GM12878 (cell line): ENCODE measurements around the gene CDH18. TPM values are rescaled to one million over a fixed set of nuclear protein-coding genes. Genes with fewer than 3 reads are reported as not detected.

ENCODE experiments used
- FOXK2 ChIP-seq: fragments of 450-650 bp; IDR thresholded peaks from 2 replicates; pipeline ENCODE4 v1.6.1; 2017; ENCODE audit warnings: mild to moderate bottlenecking, moderate library complexity
- KLF5 ChIP-seq: fragments of 450-650 bp; IDR thresholded peaks from 2 replicates; pipeline ENCODE4 v1.6.1; 2014; ENCODE audit warnings: mild to moderate bottlenecking; ENCODE audit not compliant: partially characterized antibody
- MLLT1 ChIP-seq: fragments of 450-650 bp; IDR thresholded peaks from 2 replicates; pipeline ENCODE4 v1.6.1; 2016; ENCODE audit warnings: mild to moderate bottlenecking
- NFXL1 ChIP-seq: fragments of 450-650 bp; IDR thresholded peaks from 2 replicates; pipeline ENCODE4 v1.6.1; 2017; ENCODE audit warnings: antibody characterized with exemption, mild to moderate bottlenecking, borderline replicate concordance
- NR2C1 ChIP-seq: fragments of 450-650 bp; IDR thresholded peaks from 2 replicates; pipeline ENCODE4 v1.6.1; 2017; ENCODE audit warnings: antibody characterized with exemption, mild to moderate bottlenecking, moderate library complexity
- NR2C2 ChIP-seq: IDR thresholded peaks from 2 replicates; pipeline ENCODE4 v1.6.1; 2011; ENCODE audit warnings: borderline replicate concordance, low read depth; ENCODE audit not compliant: control insufficient read depth, insufficient read length
- PKNOX1 ChIP-seq: fragments of 450-650 bp; IDR thresholded peaks from 2 replicates; pipeline ENCODE4 v1.6.1; 2016; ENCODE audit warnings: mild to moderate bottlenecking
- POLR2AphosphoS2 ChIP-seq: IDR thresholded peaks from 2 replicates; pipeline ENCODE4 v1.6.1; 2011; ENCODE audit warnings: low read depth, mild to moderate bottlenecking, low read length, improper control_type of control experiment, moderate library complexity
- POLR2AphosphoS5 ChIP-seq: IDR thresholded peaks from 2 replicates; pipeline ENCODE4 v1.6.1; 2011; ENCODE audit warnings: mild to moderate bottlenecking, low read length, inconsistent platforms
- STAT3 ChIP-seq: IDR thresholded peaks from 2 replicates; pipeline ENCODE4 v1.6.1; 2011; ENCODE audit warnings: low read depth, low read length, improper control_type of control experiment
- TARDBP ChIP-seq: IDR thresholded peaks from 2 replicates; pipeline ENCODE4 v1.6.1; 2016; ENCODE audit warnings: borderline replicate concordance
- ZNF592 ChIP-seq: fragments of 450-650 bp; IDR thresholded peaks from 2 replicates; pipeline ENCODE4 v1.6.1; 2017; ENCODE audit warnings: mild to moderate bottlenecking, moderate library complexity
- polyA plus RNA-seq, 11 experiments: library from polyadenylated mRNA; depleted of rRNA in 4 of 11; unstranded in 6 of 11; stranded (reverse) in 5 of 11; fragments of >200 nt; fragmentation: Nextera tagmentation in 4 of 11; fragmentation: Illumina TruSeq in 1 of 11; extraction: Ambion mirVana in 4 of 11; extraction: Trizol in 1 of 11; gene quantifications; 1 replicate in 1 of 11; 2 replicates in 10 of 11; pipeline versions ENCODE4 v1.2.1 to v1.2.3, GENCODE V29; 2011 to 2016; ENCODE audit warnings: inconsistent platforms in 2 of 11, missing spikeins in 2 of 11, low read depth in 1 of 11
- total RNA-seq, 4 experiments: library from RNA; depleted of rRNA in 3 of 4; stranded (reverse); fragments of >200 nt in 3 of 4; fragmentation: Illumina TruSeq in 1 of 4; extraction: Trizol in 1 of 4; gene quantifications; 2 replicates each; pipeline versions ENCODE4 v1.2.1 to v1.2.3, GENCODE V29; 2013 to 2021

CDH18 gene
- total and polyA plus RNA-seq, 10 of the 15 experiments (the other 5 are each of a cell fraction or from before 2014, with no cell fraction given) = 0.41 TPM; not detected in 9

GRCh38 chr5:20017021-20017420 lies 29.0 kb upstream of the CDH18 start (continued):
- TF ChIP-seq ZNF592 = no peak
- TF ChIP-seq POLR2AphosphoS5 = no peak
- no peak for TF ChIP-seq FOXK2
- TF ChIP-seq STAT3 = no peak
- no peak for TF ChIP-seq NFXL1
- TF ChIP-seq PKNOX1 = no peak
- TF ChIP-seq NR2C1 = no peak
- TF ChIP-seq MLLT1 = no peak
- no peak for TF ChIP-seq POLR2AphosphoS2
- TF ChIP-seq KLF5 = no peak
- no peak for TF ChIP-seq NR2C2
- no peak for TF ChIP-seq TARDBP
- TF ChIP-seq, all 136 proteins: peak for 0
